Activated T-helper 1 cell treated with anti-CD3 and anti-CD28 coated beads, Interleukin-12 subunit alpha, Interleukin-12 subunit beta, Interleukin-2, Interleukin-4 antibody, amounts not matched to agents 30 ng/mL and 10 ng/mL and 1 ng/mL, durations not matched to agents 14 hours and 24 hours and 36 hours (primary cell): Measurements from ENCODE around the gene INTS12. TPM values are rescaled to one million over a fixed set of nuclear protein-coding genes. Genes with fewer than 3 reads are reported as not detected.

Experiments used
- DNase-seq: peaks from one replicate; pipeline ENCODE4 v3.0.0; 2021; ENCODE audit warnings: low spot score
- H3K27ac Mint-ChIP-seq: one replicate; pipeline ENCODE4 v1.8.0; 2021; ENCODE audit warnings: mild to moderate bottlenecking, mixed read lengths
- H3K27me3 Mint-ChIP-seq: one replicate; pipeline ENCODE4 v1.8.0; 2022; ENCODE audit warnings: mild to moderate bottlenecking, moderate library complexity, mixed read lengths; ENCODE audit not compliant: insufficient read depth
- H3K36me3 Mint-ChIP-seq: one replicate; pipeline ENCODE4 v1.8.0; 2021; ENCODE audit warnings: low read depth, mixed read lengths
- H3K4me1 Mint-ChIP-seq: one replicate; pipeline ENCODE4 v1.8.0; 2021; ENCODE audit warnings: low read depth, mixed read lengths
- H3K4me3 Mint-ChIP-seq: one replicate; pipeline ENCODE4 v1.8.0; 2021; ENCODE audit warnings: mild to moderate bottlenecking, moderate library complexity, mixed read lengths
- H3K9me3 Mint-ChIP-seq: one replicate; pipeline ENCODE4 v1.8.0; 2021; ENCODE audit warnings: mixed read lengths
- intact Hi-C: fragments of 100-400 bp; cut with micrococcal nuclease; formaldehyde crosslinking; loops from one replicate; pipeline ENCODE4 v1.15.1; 2024
- total RNA-seq: library from RNA; stranded (reverse); gene quantifications from 2 replicates; pipeline ENCODE4 v1.2.3, GENCODE V29; 2022

The INTS12 gene
- total RNA-seq, 1 donor from 2014 or later, result 18.7 TPM

- no peaks in the 10 kb centered on the region for H3K4me1 Mint-ChIP-seq
Measured at GRCh38 chr4:105634402-105635080, 73.9 kb downstream of the INTS12 start.

GRCh38 chr4:105633241-105633640, 75.2 kb downstream of the INTS12 start:
- Mint-ChIP-seq H3K4me3 (no peak overlapping the region), H3K36me3 (no peaks in the 10 kb centered on the region), H3K9me3 (no peaks in the 10 kb centered on the region), H3K4me1 (no peaks in the 10 kb centered on the region), H3K27ac (no peak overlapping the region), H3K27me3 (peaks cover 4% of the 10 kb centered on the region)
- DNase-seq, result no peak
- intact Hi-C loops, result no loop called here

More at GRCh38 chr4:105634402-105635080, 73.9 kb downstream of the INTS12 start:
- Mint-ChIP-seq H3K9me3 (no peaks in the 10 kb centered on the region), H3K4me3 (no peak overlapping the region), H3K36me3 (no peaks in the 10 kb centered on the region), H3K27ac (no peak overlapping the region), H3K27me3 (peaks cover 2% of the 10 kb centered on the region)
- DNase-seq, result no peak
- intact Hi-C loops, result no loop called here

Other genes starting within 250 kb of the INTS12 start
- 58.9 and 67.2 TPM in 2 replicates for gene PPA2, start 234.6 kb downstream of the INTS12 start, total RNA-seq
- gene ARHGEF38, start 156.1 kb downstream of the INTS12 start, total RNA-seq, result not detected in 2 replicates
- 17.0 and 20.9 TPM in 2 replicates for gene GSTCD, start 95 bp upstream of the INTS12 start, total RNA-seq
- 0.17 TPM in 1 of 2 replicates, not detected in the other for gene NPNT, start 186.8 kb upstream of the INTS12 start, total RNA-seq